GDM1 (cell line): ENCODE results near the gene TOMM20L.
"Not testable (repeated sequence)": the region's sequence is repeated elsewhere in the genome, so short reads cannot be mapped to it uniquely, and the experiment has no call there.

Experiments used
- DNase-seq: peaks from one replicate; lab custom pipeline; 2025; lab: John Stamatoyannopoulos, UW

TOMM20L gene

GRCh38 chr14:58395812-58396788 lies at the start of gene TOMM20L:
Gene TOMM20L, plus strand, starts transcription at chr14:58395930. Its CDS starts 28 bp downstream, at chr14:58395958.
- DNase-seq = peak; percentile 22

GRCh38 chr14:58353516-58354299 lies 42.0 kb upstream of the TOMM20L start:
- DNase-seq = no peak

GRCh38 chr14:58354808-58355207 lies 40.9 kb upstream of the TOMM20L start:
- DNase-seq = no peak

- DNase-seq = no peak
These were observed 39.5 kb upstream of the TOMM20L start for GRCh38 chr14:58356268-58356667.

GRCh38 chr14:58362272-58362671 lies 33.5 kb upstream of the TOMM20L start:
- DNase-seq = not testable (repeated sequence)

GRCh38 chr14:58362798-58363412 lies 32.8 kb upstream of the TOMM20L start:
- DNase-seq = no peak

GRCh38 chr14:58364316-58364715 lies 31.4 kb upstream of the TOMM20L start:
- DNase-seq = no peak

GRCh38 chr14:58367296-58367695 lies 28.4 kb upstream of the TOMM20L start:
- DNase-seq = no peak

GRCh38 chr14:58368956-58369355 lies 26.8 kb upstream of the TOMM20L start:
- DNase-seq = no peak

GRCh38 chr14:58376791-58377190 lies 18.9 kb upstream of the TOMM20L start:
- no peak for DNase-seq

- no peak for DNase-seq
These were observed 4.9 kb upstream of the TOMM20L start for GRCh38 chr14:58390830-58391229.

- no peak for DNase-seq
These were observed 243 bp upstream of the TOMM20L start for GRCh38 chr14:58395562-58395811.

GRCh38 chr14:58397156-58397555 lies 1.4 kb downstream of the TOMM20L start:
- DNase-seq = no peak

- DNase-seq = no peak
These were observed 2.8 kb downstream of the TOMM20L start for GRCh38 chr14:58398495-58398894.

- no peak for DNase-seq
These were observed 3.2 kb downstream of the TOMM20L start for GRCh38 chr14:58398895-58399294.

- DNase-seq = no peak
These were observed 5.9 kb downstream of the TOMM20L start for GRCh38 chr14:58401587-58401986.

GRCh38 chr14:58408681-58409215 lies 13.0 kb downstream of the TOMM20L start:
- no peak for DNase-seq

GRCh38 chr14:58414845-58415244 lies 19.1 kb downstream of the TOMM20L start:
- no peak for DNase-seq

- no peak for DNase-seq
These were observed 20.2 kb downstream of the TOMM20L start for GRCh38 chr14:58415636-58416547.

GRCh38 chr14:58416934-58417333 lies 21.2 kb downstream of the TOMM20L start:
- DNase-seq = not testable (repeated sequence)

- peak; percentile 44 for DNase-seq
These were observed 31.0 kb downstream of the TOMM20L start for GRCh38 chr14:58426670-58427280.
